Heart left ventricle (tissue), 13 donors: ENCODE measurements around the gene TUBA1A.
"Not testable (repeated sequence)": the region's sequence is repeated elsewhere in the genome, so short reads cannot be mapped to it uniquely, and the experiment has no call there.

Experiments
- POLR2A ChIP-seq, 2 donors: fragments of 450-650 bp; IDR thresholded peaks; one replicate each; pipeline ENCODE4 v1.6.1; 2017; ENCODE audit warnings: antibody characterized with exemption in 2 of 2, mild to moderate bottlenecking in 2 of 2, moderate library complexity in 2 of 2
- TF ChIP-seq, protein P1 (sequence below), 12 donors: fragments of 200-600 bp; sonication (generic) in 4 of 12; IDR thresholded peaks; one replicate each; pipeline versions ENCODE4 v1.5.0 to v1.8.0; 2018 to 2022; ENCODE audit warnings: antibody characterized with exemption in 12 of 12, mild to moderate bottlenecking in 5 of 12
- donor health status: ischemic (EF 13 %, LVEDD 7.1; RV severe dilation, severe dysfunction).
- donor health status: DM: no; HTN: yes; CAD: no.
- donor health status: DM: no; HTN: no; CAD: no.
- donor health status: ischemic (EF 25% LVEDD 6.9; RV normal size, moderate dysfunction).
- donor health status: ischemic (EF 25% LVEDD 5.7; RV mildly dilated, moderate dysfunction).
- donor health status: ischemic (EF 35%, LVEDD 5.7; RV mildly dilated, moderate dysfunction).
- donor health status: nonischemic (EF 11% LVEDD 7.7; RV severe dilation, severe dysfunction).
- donor health status: DM: yes; HTN: yes; CAD: no.
- donor health status: PGD.
- donor health status: ischemic (EF 29% LVEDD 5.4; RV normal size, mild dysfunction).
- donor health status: nonischemic (EF 23%, LVEDD 6.1; RV moderate dilation, normal function).

DNA sequence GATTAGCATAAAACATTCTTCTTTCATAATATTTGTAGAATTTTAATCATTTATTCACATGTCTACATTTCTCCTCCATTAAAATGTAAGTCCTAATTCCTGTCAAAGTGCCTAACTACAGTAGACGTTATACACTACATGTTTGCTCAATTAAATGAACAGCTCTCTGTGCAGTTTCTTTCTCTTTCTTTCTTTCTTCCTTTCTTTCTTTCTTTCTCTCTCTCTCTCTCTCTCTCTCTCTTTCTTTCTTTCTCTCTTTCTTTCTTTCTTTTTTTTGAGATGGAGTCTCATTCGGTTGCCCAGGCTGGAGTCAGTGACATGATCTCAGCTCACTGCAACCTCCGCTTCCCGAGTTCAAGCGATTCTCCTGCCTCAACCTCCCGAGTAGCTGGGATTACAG lies 2.6 kb upstream of the TUBA1A start:
- TF ChIP-seq, protein P1, sequence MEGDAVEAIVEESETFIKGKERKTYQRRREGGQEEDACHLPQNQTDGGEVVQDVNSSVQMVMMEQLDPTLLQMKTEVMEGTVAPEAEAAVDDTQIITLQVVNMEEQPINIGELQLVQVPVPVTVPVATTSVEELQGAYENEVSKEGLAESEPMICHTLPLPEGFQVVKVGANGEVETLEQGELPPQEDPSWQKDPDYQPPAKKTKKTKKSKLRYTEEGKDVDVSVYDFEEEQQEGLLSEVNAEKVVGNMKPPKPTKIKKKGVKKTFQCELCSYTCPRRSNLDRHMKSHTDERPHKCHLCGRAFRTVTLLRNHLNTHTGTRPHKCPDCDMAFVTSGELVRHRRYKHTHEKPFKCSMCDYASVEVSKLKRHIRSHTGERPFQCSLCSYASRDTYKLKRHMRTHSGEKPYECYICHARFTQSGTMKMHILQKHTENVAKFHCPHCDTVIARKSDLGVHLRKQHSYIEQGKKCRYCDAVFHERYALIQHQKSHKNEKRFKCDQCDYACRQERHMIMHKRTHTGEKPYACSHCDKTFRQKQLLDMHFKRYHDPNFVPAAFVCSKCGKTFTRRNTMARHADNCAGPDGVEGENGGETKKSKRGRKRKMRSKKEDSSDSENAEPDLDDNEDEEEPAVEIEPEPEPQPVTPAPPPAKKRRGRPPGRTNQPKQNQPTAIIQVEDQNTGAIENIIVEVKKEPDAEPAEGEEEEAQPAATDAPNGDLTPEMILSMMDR (IDR thresholded peaks at IDR 0.05): not testable (repeated sequence)
- TF ChIP-seq POLR2A (IDR thresholded peaks at IDR 0.05): not testable (repeated sequence)
